CD4-positive, alpha-beta memory T cell (primary cell): ENCODE results near the gene CMTM5. TPM values are rescaled to one million over a fixed set of nuclear protein-coding genes. Genes with fewer than 3 reads are reported as not detected.

ENCODE experiments used
- CTCF ChIA-PET: fragments of 350-600 bp; sonication (Branson Sonifier 250); formaldehyde crosslinking; loops from one replicate; lab custom pipeline; 2021; ENCODE audit warnings: inconsistent platforms; ENCODE audit not compliant: partially characterized antibody; lab: Charles Lee
- POLR2A ChIA-PET: fragments of 350-600 bp; sonication (Branson Sonifier 250); formaldehyde crosslinking; loops from one replicate; lab custom pipeline; 2021; ENCODE audit not compliant: partially characterized antibody; lab: Charles Lee
- DNase-seq, 5 donors: peaks; one replicate each; pipeline versions ENCODE4 v3.0.0 to v3.0.0-alpha.2; 2020 to 2022; ENCODE audit warnings: mixed read lengths in 1 of 5
- H3K27ac ChIP-seq: one replicate; pipeline ENCODE4 v1.7.0; 2013; ENCODE audit warnings: low read depth, low read length
- H3K27me3 ChIP-seq: 2 replicates; pipeline ENCODE4 v1.7.0; 2013; ENCODE audit warnings: mild to moderate bottlenecking, low read length, moderate library complexity; ENCODE audit not compliant: insufficient read depth
- H3K36me3 ChIP-seq: 2 replicates; pipeline ENCODE4 v1.7.0; 2013; ENCODE audit warnings: mild to moderate bottlenecking, low read length, moderate library complexity; ENCODE audit not compliant: insufficient read depth
- H3K4me1 ChIP-seq: 2 replicates; pipeline ENCODE4 v1.7.0; 2013; ENCODE audit warnings: mild to moderate bottlenecking, low read length, moderate library complexity; ENCODE audit not compliant: insufficient read depth
- H3K4me3 ChIP-seq, 2 donors: one replicate each; pipeline ENCODE4 v1.7.0; 2013; ENCODE audit warnings: low read length in 2 of 2, mild to moderate bottlenecking in 1 of 2
- H3K9me3 ChIP-seq, 2 donors: one replicate each; pipeline ENCODE4 v1.7.0; 2013; ENCODE audit warnings: low read length in 2 of 2, control low read depth in 1 of 2; ENCODE audit not compliant: control insufficient read depth in 1 of 2
- H3K27ac Mint-ChIP-seq, 7 donors: one replicate each; pipeline ENCODE4 v1.8.0; 2020 to 2021; ENCODE audit warnings: mixed read lengths in 7 of 7, mild to moderate bottlenecking in 6 of 7, inconsistent platforms in 3 of 7, moderate library complexity in 3 of 7
- H3K27me3 Mint-ChIP-seq, 2 donors: one replicate each; pipeline ENCODE4 v1.8.0; 2020 to 2021; ENCODE audit warnings: mixed read lengths in 2 of 2
- H3K36me3 Mint-ChIP-seq, 2 donors: one replicate each; pipeline ENCODE4 v1.8.0; 2020 to 2021; ENCODE audit warnings: mixed read lengths in 2 of 2, inconsistent platforms in 1 of 2, mild to moderate bottlenecking in 1 of 2
- H3K4me1 Mint-ChIP-seq, 4 donors: one replicate each; pipeline ENCODE4 v1.8.0; 2020 to 2021; ENCODE audit warnings: mixed read lengths in 4 of 4, mild to moderate bottlenecking in 1 of 4
- H3K4me3 Mint-ChIP-seq, 8 donors: one replicate each; pipeline ENCODE4 v1.8.0; 2020 to 2021; ENCODE audit warnings: mixed read lengths in 8 of 8, mild to moderate bottlenecking in 7 of 8, moderate library complexity in 6 of 8, inconsistent platforms in 3 of 8
- H3K9me3 Mint-ChIP-seq, 8 donors: one replicate each; pipeline ENCODE4 v1.8.0; 2020 to 2021; ENCODE audit warnings: mixed read lengths in 8 of 8, mild to moderate bottlenecking in 5 of 8, inconsistent platforms in 3 of 8, moderate library complexity in 1 of 8
- intact Hi-C: fragments of 100-400 bp; cut with micrococcal nuclease; formaldehyde crosslinking; loops from one replicate; pipeline ENCODE4 v1.15.1; 2023
- polyA plus RNA-seq, 2 donors: library from polyadenylated mRNA; unstranded; fragments of 300-500 nt; fragmentation: Illumina TruSeq; gene quantifications; one replicate each; pipeline ENCODE4 v1.2.3, GENCODE V29; 2021
- total RNA-seq, 2 experiments: library from RNA; stranded (reverse); gene quantifications; one replicate each; pipeline ENCODE4 v1.2.3, GENCODE V29; 2021

Gene CMTM5
- total and polyA plus RNA-seq, 4 experiments from 2014 or later = not detected

GRCh38 chr14:23352506-23353432 is 24.1 kb upstream of the CMTM5 start, which contains the start of gene SLC22A17:
Gene SLC22A17, minus strand, starts transcription at chr14:23352887.
- Histone ChIP-seq H3K9me3 (no peaks in the 10 kb centered on the region), H3K27ac (no peak within 1 kb of the TSS), H3K27me3 (peaks cover 4% of the 10 kb centered on the region), H3K4me3 (peak within 1 kb of the TSS; percentile 51 to 56), H3K4me1 (peaks cover 7% of the 10 kb centered on the region), H3K36me3 (no peaks in the 10 kb centered on the region)
- ChIA-PET CTCF (interaction anchor here (0.9 to 2.0 kb wide), 3 partner anchors 20 to 28 kb away, joined by 3 to 8 read pairs (median 4); no protein-coding TSS in a partner anchor), POLR2A (interaction anchor here (0.6 to 1.8 kb wide), 4 partner anchors 32 to 258 kb away, joined by 3 to 7 read pairs (median 3); partner anchors contain the start of genes ACIN1, C14orf119, HOMEZ and PABPN1)
- peak; percentile 48 to 69 (median 50) for DNase-seq
- Mint-ChIP-seq H3K4me3 (peak within 1 kb of the TSS; percentile 80 to 91 (median 86)), H3K27ac (peak within 1 kb of the TSS in 5 of 7 donors; percentile 45 to 86 (median 74)), H3K27me3 (peaks cover 34 to 48% of the 10 kb centered on the region in 2 donors), H3K4me1 (peaks cover 8 to 24% (median 15%) of the 10 kb centered on the region in 4 donors), H3K36me3 (no peaks in the 10 kb centered on the region), H3K9me3 (no peaks in the 10 kb centered on the region)
- intact Hi-C loops = loop anchor here (1.0 kb wide), 1 partner anchor 31 kb away; the partner anchor contains the start of gene PABPN1

- peaks cover 4% of the 10 kb centered on the region for H3K27me3 ChIP-seq
- Mint-ChIP-seq H3K4me3 (peak overlapping the region; percentile 80 to 91 (median 86)), H3K36me3 (no peaks in the 10 kb centered on the region), H3K9me3 (no peaks in the 10 kb centered on the region), H3K4me1 (peaks cover 8 to 24% (median 15%) of the 10 kb centered on the region in 4 donors), H3K27me3 (peaks cover 34 to 46% of the 10 kb centered on the region in 2 donors), H3K27ac (peak overlapping the region in 4 of 7 donors; percentile 13 to 86 (median 50))
- peaks cover 7% of the 10 kb centered on the region for H3K4me1 ChIP-seq
- CTCF ChIA-PET = interaction anchor here (0.8 to 2.0 kb wide), 4 partner anchors 20 to 27 kb away, joined by 3 to 8 read pairs (median 4); no protein-coding TSS in a partner anchor
- no peak overlapping the region for H3K27ac ChIP-seq
- H3K9me3 ChIP-seq = no peaks in the 10 kb centered on the region
- intact Hi-C loops = no loop called here
- POLR2A ChIA-PET = interaction anchor here (1.0 to 1.8 kb wide), 4 partner anchors 33 to 277 kb away, joined by 3 to 7 read pairs (median 3); partner anchors contain the start of genes ACIN1, C14orf119, HOMEZ and PABPN1
- no peak overlapping the region for H3K4me3 ChIP-seq
- DNase-seq = no peak
- H3K36me3 ChIP-seq = no peaks in the 10 kb centered on the region
These were observed 23.4 kb upstream of the CMTM5 start for GRCh38 chr14:23353433-23353780.

GRCh38 chr14:23354990-23355389 is 21.9 kb upstream of the CMTM5 start:
- Histone ChIP-seq H3K36me3 (no peaks in the 10 kb centered on the region), H3K27ac (no peak overlapping the region), H3K9me3 (no peaks in the 10 kb centered on the region), H3K4me3 (no peak overlapping the region), H3K4me1 (peaks cover 7% of the 10 kb centered on the region), H3K27me3 (peaks cover 4% of the 10 kb centered on the region)
- Mint-ChIP-seq H3K27ac (peak overlapping the region in 1 of 7 donors; percentile 53), H3K4me3 (no peak overlapping the region), H3K36me3 (no peaks in the 10 kb centered on the region), H3K4me1 (peaks cover 8 to 24% (median 15%) of the 10 kb centered on the region in 4 donors), H3K27me3 (peaks cover 34 to 43% of the 10 kb centered on the region in 2 donors), H3K9me3 (no peaks in the 10 kb centered on the region)
- ChIA-PET POLR2A (interaction anchor here (0.7 kb wide), 1 partner anchor 52 kb away, joined by 3 read pairs; the partner anchor contains the start of gene PPP1R3E), CTCF (no interaction called here)
- DNase-seq = no peak
- intact Hi-C loops = no loop called here

GRCh38 chr14:23355871-23356435 is 20.9 kb upstream of the CMTM5 start:
- no peak overlapping the region for H3K27ac Mint-ChIP-seq
- H3K4me3 Mint-ChIP-seq = no peak overlapping the region
- Histone ChIP-seq H3K9me3 (no peaks in the 10 kb centered on the region), H3K4me1 (peaks cover 7% of the 10 kb centered on the region), H3K27ac (no peak overlapping the region), H3K27me3 (peaks cover 4% of the 10 kb centered on the region), H3K4me3 (no peak overlapping the region), H3K36me3 (no peaks in the 10 kb centered on the region)
- H3K36me3 Mint-ChIP-seq = no peaks in the 10 kb centered on the region
- H3K4me1 Mint-ChIP-seq = peaks cover 8 to 20% (median 12%) of the 10 kb centered on the region in 4 donors
- no peaks in the 10 kb centered on the region for H3K9me3 Mint-ChIP-seq
- ChIA-PET CTCF (no interaction called here), POLR2A (no interaction called here)
- intact Hi-C loops = no loop called here
- peaks cover 31 to 36% of the 10 kb centered on the region in 2 donors for H3K27me3 Mint-ChIP-seq
- no peak for DNase-seq

GRCh38 chr14:23356662-23357061 is 20.2 kb upstream of the CMTM5 start:
- H3K9me3 Mint-ChIP-seq = no peaks in the 10 kb centered on the region

GRCh38 chr14:23357261-23357660 is 19.6 kb upstream of the CMTM5 start:
- Mint-ChIP-seq H3K4me1 (peaks cover 4 to 13% (median 7%) of the 10 kb centered on the region in 4 donors), H3K27ac (no peak overlapping the region), H3K36me3 (no peaks in the 10 kb centered on the region), H3K9me3 (no peaks in the 10 kb centered on the region), H3K4me3 (no peak overlapping the region), H3K27me3 (peaks cover 27 to 35% of the 10 kb centered on the region in 2 donors)
- ChIA-PET POLR2A (no interaction called here), CTCF (interaction anchor here (1.1 kb wide), 1 partner anchor 31 kb away, joined by 3 read pairs; no protein-coding TSS in a partner anchor)
- H3K27me3 ChIP-seq = peaks cover 4% of the 10 kb centered on the region
- intact Hi-C loops = no loop called here
- H3K4me3 ChIP-seq = no peak overlapping the region
- no peaks in the 10 kb centered on the region for H3K9me3 ChIP-seq
- no peaks in the 10 kb centered on the region for H3K4me1 ChIP-seq
- H3K36me3 ChIP-seq = no peaks in the 10 kb centered on the region
- no peak for DNase-seq
- H3K27ac ChIP-seq = no peak overlapping the region

More at GRCh38 chr14:23356662-23357061, 20.2 kb upstream of the CMTM5 start:
- DNase-seq = no peak
- intact Hi-C loops = no loop called here
- Mint-ChIP-seq H3K36me3 (no peaks in the 10 kb centered on the region), H3K27me3 (peaks cover 27 to 35% of the 10 kb centered on the region in 2 donors), H3K4me1 (peaks cover 4 to 13% (median 7%) of the 10 kb centered on the region in 4 donors), H3K4me3 (no peak overlapping the region), H3K27ac (no peak overlapping the region)
- ChIA-PET CTCF (no interaction called here), POLR2A (no interaction called here)
- Histone ChIP-seq H3K9me3 (no peaks in the 10 kb centered on the region), H3K27ac (no peak overlapping the region), H3K4me1 (peaks cover 4% of the 10 kb centered on the region), H3K27me3 (peaks cover 4% of the 10 kb centered on the region), H3K36me3 (no peaks in the 10 kb centered on the region), H3K4me3 (no peak overlapping the region)
